WTC11 (cell line): ENCODE results near the gene INF2. TPM values are rescaled to one million over a fixed set of nuclear protein-coding genes. Genes with fewer than 3 reads are reported as not detected.

ENCODE experiments used
- ATAC-seq: fragments of 200-7000 bp; cut with Tn5 transposase; 2 replicates; pipeline ENCODE4 v1.10.0; 2021; ENCODE audit warnings: mild to moderate bottlenecking, moderate library complexity
- CTCF ChIA-PET: fragments of 300-600 bp; sonication (Branson Sonifier 250); formaldehyde crosslinking; loops from one replicate; lab custom pipeline; 2021; ENCODE audit warnings: antibody characterized with exemption; lab: Charles Lee
- POLR2A ChIA-PET: fragments of 350-600 bp; sonication (Branson Sonifier 250); formaldehyde crosslinking; loops from one replicate; lab custom pipeline; 2021; ENCODE audit warnings: antibody characterized with exemption; lab: Charles Lee
- DNase-seq: peaks from one replicate; pipeline ENCODE4 v3.0.0; 2021; ENCODE audit warnings: low spot score
- H3K27ac Mint-ChIP-seq: 2 replicates; pipeline ENCODE4 v1.8.0; 2021; ENCODE audit warnings: mixed read lengths
- H3K27me3 Mint-ChIP-seq: 2 replicates; pipeline ENCODE4 v1.8.0; 2021; ENCODE audit warnings: low read depth, mild to moderate bottlenecking, moderate library complexity, mixed read lengths
- H3K36me3 Mint-ChIP-seq: 2 replicates; pipeline ENCODE4 v1.8.0; 2021; ENCODE audit warnings: mixed read lengths
- H3K4me1 Mint-ChIP-seq: 2 replicates; pipeline ENCODE4 v1.8.0; 2022; ENCODE audit warnings: mixed read lengths
- H3K4me3 Mint-ChIP-seq: 2 replicates; pipeline ENCODE4 v1.8.0; 2021; ENCODE audit warnings: mild to moderate bottlenecking, moderate library complexity, mixed read lengths
- H3K9me3 Mint-ChIP-seq: 2 replicates; pipeline ENCODE4 v1.8.0; 2021; ENCODE audit warnings: mixed read lengths
- ATF1 ChIP-seq: sonication (generic); formaldehyde crosslinking; IDR thresholded peaks from 2 replicates; pipeline ENCODE4 v1.8.1; 2023; ENCODE audit warnings: mild to moderate bottlenecking, moderate library complexity, missing genetic modification reagents
- CREB1 ChIP-seq: sonication (generic); formaldehyde crosslinking; IDR thresholded peaks from 2 replicates; pipeline ENCODE4 v1.8.0; 2023; ENCODE audit warnings: mild to moderate bottlenecking, missing genetic modification reagents
- ESRRA ChIP-seq: sonication (generic); formaldehyde crosslinking; IDR thresholded peaks from 2 replicates; pipeline ENCODE4 v1.8.1; 2022; ENCODE audit warnings: mild to moderate bottlenecking, missing genetic modification reagents, borderline replicate concordance
- NFE2L1 ChIP-seq: sonication (generic); formaldehyde crosslinking; IDR thresholded peaks from 2 replicates; pipeline ENCODE4 v1.8.1; 2023; ENCODE audit warnings: missing genetic modification reagents
- SMAD3 ChIP-seq: sonication (generic); formaldehyde crosslinking; IDR thresholded peaks from 2 replicates; pipeline ENCODE4 v1.8.0; 2022; ENCODE audit warnings: missing genetic modification reagents, mild to moderate bottlenecking, borderline replicate concordance
- SOX15 ChIP-seq: fragments of 250-450 bp; sonication (Bioruptor Pico); IDR thresholded peaks from 2 replicates; pipeline ENCODE4 v1.9.0; 2021; ENCODE audit warnings: mild to moderate bottlenecking
- ZNF396 ChIP-seq: fragments of 250-450 bp; sonication (Bioruptor Pico); IDR thresholded peaks from 2 replicates; pipeline ENCODE4 v1.8.0; 2021; ENCODE audit warnings: mild to moderate bottlenecking, moderate library complexity, borderline replicate concordance
- total RNA-seq: library from RNA; stranded (reverse); gene quantifications from 3 replicates; pipeline ENCODE4 v1.2.3, GENCODE V29; 2021
- TF ChIP-seq, protein P1 (sequence below): fragments of 250-450 bp; sonication (Bioruptor Pico); IDR thresholded peaks from 2 replicates; pipeline ENCODE4 v1.9.0; 2021; ENCODE audit warnings: mild to moderate bottlenecking, borderline replicate concordance
- TF ChIP-seq, protein P2 (sequence below): fragments of 250-450 bp; sonication (Bioruptor Pico); conservative IDR thresholded peaks from 2 replicates; pipeline ENCODE4 v1.9.0; 2021; ENCODE audit warnings: mild to moderate bottlenecking
- TF ChIP-seq, protein P3 (sequence below): sonication (generic); formaldehyde crosslinking; IDR thresholded peaks from 2 replicates; pipeline ENCODE4 v1.8.0; 2022; ENCODE audit warnings: mild to moderate bottlenecking, missing genetic modification reagents
- TF ChIP-seq, protein P4 (sequence below): sonication (generic); formaldehyde crosslinking; IDR thresholded peaks from 2 replicates; pipeline ENCODE4 v1.8.0; 2023; ENCODE audit warnings: missing genetic modification reagents, mild to moderate bottlenecking, borderline replicate concordance
- TF ChIP-seq, protein P5 (sequence below): fragments of 250-450 bp; sonication (Bioruptor Pico); IDR thresholded peaks from 2 replicates; pipeline ENCODE4 v2.1.2; 2022; ENCODE audit warnings: mild to moderate bottlenecking, moderate library complexity
- TF ChIP-seq, protein P6 (sequence below): sonication (generic); formaldehyde crosslinking; IDR thresholded peaks from 2 replicates; pipeline ENCODE4 v1.8.1; 2023; ENCODE audit warnings: mild to moderate bottlenecking, moderate library complexity, missing genetic modification reagents
- TF ChIP-seq, protein P7 (sequence below): sonication (generic); formaldehyde crosslinking; IDR thresholded peaks from 2 replicates; pipeline ENCODE4 v1.8.0; 2023; ENCODE audit warnings: missing genetic modification reagents
- TF ChIP-seq, protein P8 (sequence below): sonication (generic); formaldehyde crosslinking; IDR thresholded peaks from 2 replicates; pipeline ENCODE4 v1.8.0; 2022; ENCODE audit warnings: mild to moderate bottlenecking, missing genetic modification reagents

Gene INF2
- total RNA-seq, 1 experiment from 2014 or later = 82.4 TPM

DNA sequence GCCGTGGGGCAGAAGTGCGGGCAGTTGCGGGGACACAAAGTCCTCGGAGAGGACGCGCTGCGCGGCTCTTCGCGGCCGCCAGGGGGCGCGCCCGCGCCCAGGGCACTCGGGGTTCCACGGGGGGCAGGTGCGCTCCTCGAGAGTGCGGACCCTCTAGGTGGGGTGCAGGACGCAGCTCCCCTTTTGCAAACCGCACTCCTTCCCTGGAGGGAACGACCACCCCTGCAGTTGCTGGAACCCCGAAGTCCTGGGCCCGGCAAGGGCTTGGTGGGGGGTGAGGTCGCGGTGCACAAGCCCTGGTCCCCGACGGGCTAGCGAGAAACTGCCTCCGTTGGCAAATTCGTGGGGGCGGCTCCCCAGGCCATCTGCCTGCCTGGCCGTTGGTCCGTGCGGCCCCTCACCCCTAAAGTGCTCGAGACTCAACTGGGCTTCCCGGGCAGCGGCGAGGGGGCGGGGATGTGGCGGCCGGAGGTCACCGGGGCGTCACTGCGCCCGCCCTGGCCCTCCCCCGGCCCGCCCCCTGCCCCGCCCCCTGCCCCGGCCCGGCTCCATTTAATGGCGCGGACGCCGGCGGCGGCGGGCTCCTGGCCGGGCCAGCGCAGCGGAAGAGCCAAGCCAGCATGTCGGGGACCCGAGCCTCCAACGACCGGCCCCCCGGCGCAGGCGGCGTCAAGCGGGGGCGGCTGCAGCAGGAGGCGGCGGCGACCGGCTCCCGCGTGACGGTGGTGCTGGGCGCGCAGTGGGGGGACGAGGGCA is 34.4 kb downstream of the INF2 start, which contains the start of gene ADSS1 (continued):
- TF ChIP-seq, protein P1, sequence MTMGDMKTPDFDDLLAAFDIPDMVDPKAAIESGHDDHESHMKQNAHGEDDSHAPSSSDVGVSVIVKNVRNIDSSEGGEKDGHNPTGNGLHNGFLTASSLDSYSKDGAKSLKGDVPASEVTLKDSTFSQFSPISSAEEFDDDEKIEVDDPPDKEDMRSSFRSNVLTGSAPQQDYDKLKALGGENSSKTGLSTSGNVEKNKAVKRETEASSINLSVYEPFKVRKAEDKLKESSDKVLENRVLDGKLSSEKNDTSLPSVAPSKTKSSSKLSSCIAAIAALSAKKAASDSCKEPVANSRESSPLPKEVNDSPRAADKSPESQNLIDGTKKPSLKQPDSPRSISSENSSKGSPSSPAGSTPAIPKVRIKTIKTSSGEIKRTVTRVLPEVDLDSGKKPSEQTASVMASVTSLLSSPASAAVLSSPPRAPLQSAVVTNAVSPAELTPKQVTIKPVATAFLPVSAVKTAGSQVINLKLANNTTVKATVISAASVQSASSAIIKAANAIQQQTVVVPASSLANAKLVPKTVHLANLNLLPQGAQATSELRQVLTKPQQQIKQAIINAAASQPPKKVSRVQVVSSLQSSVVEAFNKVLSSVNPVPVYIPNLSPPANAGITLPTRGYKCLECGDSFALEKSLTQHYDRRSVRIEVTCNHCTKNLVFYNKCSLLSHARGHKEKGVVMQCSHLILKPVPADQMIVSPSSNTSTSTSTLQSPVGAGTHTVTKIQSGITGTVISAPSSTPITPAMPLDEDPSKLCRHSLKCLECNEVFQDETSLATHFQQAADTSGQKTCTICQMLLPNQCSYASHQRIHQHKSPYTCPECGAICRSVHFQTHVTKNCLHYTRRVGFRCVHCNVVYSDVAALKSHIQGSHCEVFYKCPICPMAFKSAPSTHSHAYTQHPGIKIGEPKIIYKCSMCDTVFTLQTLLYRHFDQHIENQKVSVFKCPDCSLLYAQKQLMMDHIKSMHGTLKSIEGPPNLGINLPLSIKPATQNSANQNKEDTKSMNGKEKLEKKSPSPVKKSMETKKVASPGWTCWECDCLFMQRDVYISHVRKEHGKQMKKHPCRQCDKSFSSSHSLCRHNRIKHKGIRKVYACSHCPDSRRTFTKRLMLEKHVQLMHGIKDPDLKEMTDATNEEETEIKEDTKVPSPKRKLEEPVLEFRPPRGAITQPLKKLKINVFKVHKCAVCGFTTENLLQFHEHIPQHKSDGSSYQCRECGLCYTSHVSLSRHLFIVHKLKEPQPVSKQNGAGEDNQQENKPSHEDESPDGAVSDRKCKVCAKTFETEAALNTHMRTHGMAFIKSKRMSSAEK (CRISPR knock-in tag) = no peak; the same call in 1 of the 2 replicates
- TF ChIP-seq CREB1 (CRISPR knock-in tag) (no peak), ATF1 (no peak), ESRRA (CRISPR knock-in tag) (0 out of 2 replicates have a peak, but pooled peaks have one; percentile 13), NFE2L1 (CRISPR knock-in tag) (no peak)
- TF ChIP-seq, protein P2, sequence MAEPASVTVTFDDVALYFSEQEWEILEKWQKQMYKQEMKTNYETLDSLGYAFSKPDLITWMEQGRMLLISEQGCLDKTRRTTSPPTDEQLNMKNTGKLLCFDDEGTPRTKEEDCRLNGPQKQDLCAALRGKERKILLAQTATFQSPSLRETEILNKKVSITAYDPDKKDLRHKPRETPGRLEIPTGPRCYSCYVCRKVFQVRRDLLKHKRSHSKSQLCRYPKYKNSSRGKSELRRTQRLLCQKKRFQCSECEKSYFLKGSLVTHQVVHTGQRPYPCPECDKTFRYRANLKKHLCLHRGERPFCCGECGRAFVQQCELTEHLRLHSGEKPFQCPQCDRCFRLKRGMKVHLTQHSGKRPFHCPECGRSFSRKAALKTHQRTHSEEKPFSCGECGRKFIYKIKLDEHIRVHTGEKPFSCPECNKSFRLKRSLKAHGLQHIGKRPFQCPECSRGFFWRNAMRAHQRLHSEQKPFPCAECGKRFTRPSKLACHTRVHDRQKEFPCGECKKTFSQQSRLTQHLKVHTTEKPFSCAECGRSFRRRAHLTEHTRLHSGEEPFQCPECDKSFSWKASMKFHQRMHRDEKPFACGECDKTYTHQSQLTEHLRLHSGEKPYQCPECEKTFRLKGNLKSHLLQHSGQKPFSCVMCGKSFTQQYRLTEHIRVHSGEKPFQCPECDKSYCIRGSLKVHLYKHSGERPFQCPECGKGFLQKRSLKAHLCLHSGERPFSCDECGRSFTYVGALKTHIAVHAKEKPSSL = no peak
- TF ChIP-seq, protein P3, sequence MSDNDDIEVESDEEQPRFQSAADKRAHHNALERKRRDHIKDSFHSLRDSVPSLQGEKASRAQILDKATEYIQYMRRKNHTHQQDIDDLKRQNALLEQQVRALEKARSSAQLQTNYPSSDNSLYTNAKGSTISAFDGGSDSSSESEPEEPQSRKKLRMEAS (CRISPR knock-in tag) = no peak
- TF ChIP-seq, protein P4, sequence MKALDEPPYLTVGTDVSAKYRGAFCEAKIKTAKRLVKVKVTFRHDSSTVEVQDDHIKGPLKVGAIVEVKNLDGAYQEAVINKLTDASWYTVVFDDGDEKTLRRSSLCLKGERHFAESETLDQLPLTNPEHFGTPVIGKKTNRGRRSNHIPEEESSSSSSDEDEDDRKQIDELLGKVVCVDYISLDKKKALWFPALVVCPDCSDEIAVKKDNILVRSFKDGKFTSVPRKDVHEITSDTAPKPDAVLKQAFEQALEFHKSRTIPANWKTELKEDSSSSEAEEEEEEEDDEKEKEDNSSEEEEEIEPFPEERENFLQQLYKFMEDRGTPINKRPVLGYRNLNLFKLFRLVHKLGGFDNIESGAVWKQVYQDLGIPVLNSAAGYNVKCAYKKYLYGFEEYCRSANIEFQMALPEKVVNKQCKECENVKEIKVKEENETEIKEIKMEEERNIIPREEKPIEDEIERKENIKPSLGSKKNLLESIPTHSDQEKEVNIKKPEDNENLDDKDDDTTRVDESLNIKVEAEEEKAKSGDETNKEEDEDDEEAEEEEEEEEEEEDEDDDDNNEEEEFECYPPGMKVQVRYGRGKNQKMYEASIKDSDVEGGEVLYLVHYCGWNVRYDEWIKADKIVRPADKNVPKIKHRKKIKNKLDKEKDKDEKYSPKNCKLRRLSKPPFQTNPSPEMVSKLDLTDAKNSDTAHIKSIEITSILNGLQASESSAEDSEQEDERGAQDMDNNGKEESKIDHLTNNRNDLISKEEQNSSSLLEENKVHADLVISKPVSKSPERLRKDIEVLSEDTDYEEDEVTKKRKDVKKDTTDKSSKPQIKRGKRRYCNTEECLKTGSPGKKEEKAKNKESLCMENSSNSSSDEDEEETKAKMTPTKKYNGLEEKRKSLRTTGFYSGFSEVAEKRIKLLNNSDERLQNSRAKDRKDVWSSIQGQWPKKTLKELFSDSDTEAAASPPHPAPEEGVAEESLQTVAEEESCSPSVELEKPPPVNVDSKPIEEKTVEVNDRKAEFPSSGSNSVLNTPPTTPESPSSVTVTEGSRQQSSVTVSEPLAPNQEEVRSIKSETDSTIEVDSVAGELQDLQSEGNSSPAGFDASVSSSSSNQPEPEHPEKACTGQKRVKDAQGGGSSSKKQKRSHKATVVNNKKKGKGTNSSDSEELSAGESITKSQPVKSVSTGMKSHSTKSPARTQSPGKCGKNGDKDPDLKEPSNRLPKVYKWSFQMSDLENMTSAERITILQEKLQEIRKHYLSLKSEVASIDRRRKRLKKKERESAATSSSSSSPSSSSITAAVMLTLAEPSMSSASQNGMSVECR (CRISPR knock-in tag) = peak; percentile 18; the same call in 1 of the 2 replicates
- TF ChIP-seq, protein P5, sequence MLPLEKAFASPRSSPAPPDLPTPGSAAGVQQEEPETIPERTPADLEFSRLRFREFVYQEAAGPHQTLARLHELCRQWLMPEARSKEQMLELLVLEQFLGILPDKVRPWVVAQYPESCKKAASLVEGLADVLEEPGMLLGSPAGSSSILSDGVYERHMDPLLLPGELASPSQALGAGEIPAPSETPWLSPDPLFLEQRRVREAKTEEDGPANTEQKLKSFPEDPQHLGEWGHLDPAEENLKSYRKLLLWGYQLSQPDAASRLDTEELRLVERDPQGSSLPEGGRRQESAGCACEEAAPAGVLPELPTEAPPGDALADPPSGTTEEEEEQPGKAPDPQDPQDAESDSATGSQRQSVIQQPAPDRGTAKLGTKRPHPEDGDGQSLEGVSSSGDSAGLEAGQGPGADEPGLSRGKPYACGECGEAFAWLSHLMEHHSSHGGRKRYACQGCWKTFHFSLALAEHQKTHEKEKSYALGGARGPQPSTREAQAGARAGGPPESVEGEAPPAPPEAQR (CRISPR knock-in tag) = 0 out of 2 replicates have a peak, but pooled peaks have one; percentile 18

DNA sequence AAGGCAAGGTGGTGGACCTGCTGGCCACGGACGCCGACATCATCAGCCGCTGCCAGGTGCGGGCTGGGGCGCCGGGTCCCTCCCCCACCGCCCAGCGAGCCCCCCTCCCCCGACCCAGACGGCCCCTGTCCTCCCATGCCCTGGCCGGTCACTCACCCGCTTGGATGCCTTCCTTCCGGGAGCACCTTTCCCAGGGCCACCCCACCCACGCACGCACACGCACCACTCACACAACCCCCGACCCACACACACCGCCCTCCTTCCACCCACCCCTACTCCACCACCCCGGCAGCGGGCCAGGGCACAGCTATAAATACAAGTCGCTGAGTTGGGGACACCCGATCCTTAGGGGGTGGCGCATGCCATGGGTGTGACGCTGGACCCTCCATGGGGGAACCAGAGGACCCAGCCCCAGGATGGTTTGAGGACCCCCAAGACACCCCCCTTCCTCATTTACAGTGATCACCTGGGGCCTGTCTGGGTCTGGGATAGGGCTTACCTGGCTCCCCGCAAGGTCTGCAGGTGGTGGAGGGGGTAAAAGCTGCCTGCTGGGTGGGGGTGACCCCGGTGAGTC is 35.1 kb downstream of the INF2 start:
- H3K4me3 Mint-ChIP-seq = peak overlapping the region; percentile 69
- no peaks in the 10 kb centered on the region for H3K36me3 Mint-ChIP-seq
- ChIA-PET CTCF (interaction anchor here (0.9 to 2.5 kb wide), 15 partner anchors 8 to 102 kb away, joined by 3 to 20 read pairs (median 5); partner anchors contain the start of gene SIVA1), POLR2A (interaction anchor here (1.3 kb wide), 1 partner anchor 12 kb away, joined by 3 read pairs; no protein-coding TSS in a partner anchor)
- ATAC-seq = peak; percentile 2; the same call in 1 of the 2 replicates
- peaks cover 5% of the 10 kb centered on the region for H3K4me1 Mint-ChIP-seq
- no peak for DNase-seq
- H3K27ac Mint-ChIP-seq = no peak overlapping the region
- H3K27me3 Mint-ChIP-seq = peaks cover 3% of the 10 kb centered on the region; the same call in 1 of the 2 replicates
- no peaks in the 10 kb centered on the region for H3K9me3 Mint-ChIP-seq
- TF ChIP-seq SMAD3 (CRISPR knock-in tag) (no peak), ZNF396 (CRISPR knock-in tag) (no peak), SOX15 (CRISPR knock-in tag) (no peak)
- TF ChIP-seq, protein P6, sequence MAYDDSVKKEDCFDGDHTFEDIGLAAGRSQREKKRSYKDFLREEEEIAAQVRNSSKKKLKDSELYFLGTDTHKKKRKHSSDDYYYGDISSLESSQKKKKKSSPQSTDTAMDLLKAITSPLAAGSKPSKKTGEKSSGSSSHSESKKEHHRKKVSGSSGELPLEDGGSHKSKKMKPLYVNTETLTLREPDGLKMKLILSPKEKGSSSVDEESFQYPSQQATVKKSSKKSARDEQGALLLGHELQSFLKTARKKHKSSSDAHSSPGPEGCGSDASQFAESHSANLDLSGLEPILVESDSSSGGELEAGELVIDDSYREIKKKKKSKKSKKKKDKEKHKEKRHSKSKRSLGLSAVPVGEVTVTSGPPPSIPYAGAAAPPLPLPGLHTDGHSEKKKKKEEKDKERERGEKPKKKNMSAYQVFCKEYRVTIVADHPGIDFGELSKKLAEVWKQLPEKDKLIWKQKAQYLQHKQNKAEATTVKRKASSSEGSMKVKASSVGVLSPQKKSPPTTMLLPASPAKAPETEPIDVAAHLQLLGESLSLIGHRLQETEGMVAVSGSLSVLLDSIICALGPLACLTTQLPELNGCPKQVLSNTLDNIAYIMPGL (CRISPR knock-in tag) = no peak; the same call in 1 of the 2 replicates
- TF ChIP-seq, protein P7, sequence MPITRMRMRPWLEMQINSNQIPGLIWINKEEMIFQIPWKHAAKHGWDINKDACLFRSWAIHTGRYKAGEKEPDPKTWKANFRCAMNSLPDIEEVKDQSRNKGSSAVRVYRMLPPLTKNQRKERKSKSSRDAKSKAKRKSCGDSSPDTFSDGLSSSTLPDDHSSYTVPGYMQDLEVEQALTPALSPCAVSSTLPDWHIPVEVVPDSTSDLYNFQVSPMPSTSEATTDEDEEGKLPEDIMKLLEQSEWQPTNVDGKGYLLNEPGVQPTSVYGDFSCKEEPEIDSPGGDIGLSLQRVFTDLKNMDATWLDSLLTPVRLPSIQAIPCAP = no peak
- TF ChIP-seq, protein P8, sequence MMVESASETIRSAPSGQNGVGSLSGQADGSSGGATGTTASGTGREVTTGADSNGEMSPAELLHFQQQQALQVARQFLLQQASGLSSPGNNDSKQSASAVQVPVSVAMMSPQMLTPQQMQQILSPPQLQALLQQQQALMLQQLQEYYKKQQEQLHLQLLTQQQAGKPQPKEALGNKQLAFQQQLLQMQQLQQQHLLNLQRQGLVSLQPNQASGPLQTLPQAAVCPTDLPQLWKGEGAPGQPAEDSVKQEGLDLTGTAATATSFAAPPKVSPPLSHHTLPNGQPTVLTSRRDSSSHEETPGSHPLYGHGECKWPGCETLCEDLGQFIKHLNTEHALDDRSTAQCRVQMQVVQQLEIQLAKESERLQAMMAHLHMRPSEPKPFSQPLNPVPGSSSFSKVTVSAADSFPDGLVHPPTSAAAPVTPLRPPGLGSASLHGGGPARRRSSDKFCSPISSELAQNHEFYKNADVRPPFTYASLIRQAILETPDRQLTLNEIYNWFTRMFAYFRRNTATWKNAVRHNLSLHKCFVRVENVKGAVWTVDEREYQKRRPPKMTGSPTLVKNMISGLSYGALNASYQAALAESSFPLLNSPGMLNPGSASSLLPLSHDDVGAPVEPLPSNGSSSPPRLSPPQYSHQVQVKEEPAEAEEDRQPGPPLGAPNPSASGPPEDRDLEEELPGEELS = no peak
